Uterus (tissue), 4 donors: ENCODE data around the gene CEACAM18. TPM values are rescaled to one million over a fixed set of nuclear protein-coding genes. Genes with fewer than 3 reads are reported as not detected.

Source experiments
- DNase-seq, 2 donors: peaks; one replicate each; pipeline ENCODE4 v3.0.0-alpha.2; 2019 to 2020
- H3K27ac ChIP-seq, 2 donors: fragments of 200-600 bp; sonication (generic); 1 replicate in 1 of 2; 2 replicates in 1 of 2; pipeline ENCODE4 v1.5.1; 2016 to 2018
- H3K27me3 ChIP-seq, 2 donors: fragments of 200-600 bp; sonication (generic); one replicate each; pipeline ENCODE4 v1.5.1; 2018 to 2019; ENCODE audit warnings: control low read depth in 1 of 2
- H3K36me3 ChIP-seq, 2 donors: fragments of 200-600 bp; sonication (generic); one replicate each; pipeline ENCODE4 v1.5.1; 2019; ENCODE audit warnings: control low read depth in 1 of 2
- H3K4me1 ChIP-seq, 2 donors: fragments of 200-600 bp; sonication (generic); one replicate each; pipeline ENCODE4 v1.5.1; 2018 to 2019; ENCODE audit warnings: control low read depth in 1 of 2
- H3K4me3 ChIP-seq, 2 donors: fragments of 200-600 bp; sonication (generic); 1 replicate in 1 of 2; 2 replicates in 1 of 2; pipeline ENCODE4 v1.5.1; 2018 to 2019; ENCODE audit warnings: mild to moderate bottlenecking in 1 of 2
- H3K9me3 ChIP-seq, 2 donors: fragments of 200-600 bp; sonication (generic); one replicate each; pipeline ENCODE4 v1.5.1; 2019; ENCODE audit warnings: control low read depth in 1 of 2
- CTCF ChIP-seq, 4 experiments: fragments of 200-600 bp in 2 of 4; fragments of 450-650 bp in 2 of 4; sonication (generic) in 2 of 4; IDR thresholded peaks; one replicate each; pipeline ENCODE4 v1.5.1; 2016 to 2019; ENCODE audit warnings: antibody characterized with exemption in 4 of 4, mild to moderate bottlenecking in 2 of 4, moderate library complexity in 1 of 4
- POLR2A ChIP-seq, 2 donors: fragments of 450-650 bp; IDR thresholded peaks; one replicate each; pipeline ENCODE4 v1.6.1; 2016; ENCODE audit warnings: antibody characterized with exemption in 2 of 2, mild to moderate bottlenecking in 1 of 2, moderate library complexity in 1 of 2
- intact Hi-C: fragments of 100-400 bp; cut with DNase I; formaldehyde crosslinking; loops from one replicate; pipeline ENCODE4 v1.15.1; 2023; ENCODE audit warnings: low total_unique reads
- total RNA-seq, 4 donors: library from RNA; depleted of rRNA in 3 of 4; stranded (reverse); fragments of >200 nt in 3 of 4; gene quantifications; one replicate each; pipeline versions ENCODE4 v1.1.0 to v1.2.4, GENCODE V29; 2014 to 2023
- donor health status: DM: yes; HTN: yes; CAD: no.

Gene CEACAM18
- not detected for total RNA-seq

GRCh38 chr19:51478381-51479234 lies at the start of gene CEACAM18:
CEACAM18 (plus strand) TSS chr19:51478539.
- no peak for TF ChIP-seq POLR2A (IDR thresholded peaks at IDR 0.05)
- TF ChIP-seq CTCF (IDR thresholded peaks at IDR 0.05) = no peak
- DNase-seq = no peak
- no peaks in the 10 kb centered on the region for H3K36me3 ChIP-seq
- intact Hi-C loops = loop anchor here (10.0 kb wide), 1 partner anchor 176 kb away; no protein-coding TSS in a partner anchor
- H3K27me3 ChIP-seq = no peaks in the 10 kb centered on the region
- H3K4me3 ChIP-seq = no peak within 1 kb of the TSS
- H3K27ac ChIP-seq = no peak within 1 kb of the TSS
- no peaks in the 10 kb centered on the region for H3K9me3 ChIP-seq
- H3K4me1 ChIP-seq = no peaks in the 10 kb centered on the region

GRCh38 chr19:51430221-51430620 lies 48.1 kb upstream of the CEACAM18 start:
- no peak for DNase-seq

GRCh38 chr19:51431124-51431523 lies 47.2 kb upstream of the CEACAM18 start:
- no peak for TF ChIP-seq CTCF (IDR thresholded peaks at IDR 0.05)
- no peak for DNase-seq
- intact Hi-C loops = no loop called here
- Histone ChIP-seq H3K9me3 (no peaks in the 10 kb centered on the region), H3K4me3 (no peak overlapping the region), H3K36me3 (no peaks in the 10 kb centered on the region), H3K27me3 (no peaks in the 10 kb centered on the region), H3K27ac (no peak overlapping the region), H3K4me1 (no peaks in the 10 kb centered on the region)

More at GRCh38 chr19:51430221-51430620, 48.1 kb upstream of the CEACAM18 start:
- Histone ChIP-seq H3K27ac (no peak overlapping the region), H3K4me3 (no peak overlapping the region), H3K36me3 (no peaks in the 10 kb centered on the region), H3K9me3 (no peaks in the 10 kb centered on the region), H3K4me1 (no peaks in the 10 kb centered on the region), H3K27me3 (no peaks in the 10 kb centered on the region)
- intact Hi-C loops = no loop called here
- TF ChIP-seq CTCF (IDR thresholded peaks at IDR 0.05) (no peak), POLR2A (IDR thresholded peaks at IDR 0.05) (no peak)

- DNase-seq = no peak
- Histone ChIP-seq H3K27me3 (no peaks in the 10 kb centered on the region), H3K4me1 (no peaks in the 10 kb centered on the region), H3K36me3 (no peaks in the 10 kb centered on the region), H3K4me3 (no peak overlapping the region), H3K9me3 (no peaks in the 10 kb centered on the region), H3K27ac (no peak overlapping the region)
- intact Hi-C loops = no loop called here
- TF ChIP-seq POLR2A (IDR thresholded peaks at IDR 0.05) (no peak), CTCF (IDR thresholded peaks at IDR 0.05) (no peak)
Observed at GRCh38 chr19:51433043-51433442, 45.3 kb upstream of the CEACAM18 start.

- intact Hi-C loops = no loop called here
- TF ChIP-seq CTCF (IDR thresholded peaks at IDR 0.05) (no peak), POLR2A (IDR thresholded peaks at IDR 0.05) (no peak)
- Histone ChIP-seq H3K36me3 (no peaks in the 10 kb centered on the region), H3K4me1 (no peaks in the 10 kb centered on the region), H3K27me3 (no peaks in the 10 kb centered on the region), H3K27ac (no peak overlapping the region), H3K9me3 (no peaks in the 10 kb centered on the region), H3K4me3 (no peak overlapping the region)
- DNase-seq = no peak
Observed at GRCh38 chr19:51434456-51434855, 43.9 kb upstream of the CEACAM18 start.
